ENCODE data around the gene SKOR1. TPM values are rescaled to one million over a fixed set of nuclear protein-coding genes. Genes with fewer than 3 reads are reported as not detected.

SKOR1 gene
- total RNA-seq, 1 donor: 0.36 TPM

Small RNAs within 50 kb of the gene (small RNA-seq; reads per million reads assigned to genes)
- 1.3 reads per million, percentile 45 among the genes with 10 or more reads in this experiment for gene RNU6-1

Other genes starting within 250 kb of the SKOR1 start
- gene RNU6-1, start 14.5 kb downstream of the SKOR1 start, total RNA-seq: not detected in 2 replicates
- gene PIAS1, start 228.8 kb downstream of the SKOR1 start, total RNA-seq: 23.6 and 29.0 TPM in 2 replicates